Coronary artery (tissue), 2 donors: ENCODE data around the gene ALG12.
"Not testable (repeated sequence)": the region's sequence is repeated elsewhere in the genome, so short reads cannot be mapped to it uniquely, and the experiment has no call there.

Experiments used
- DNase-seq: peaks from one replicate; pipeline ENCODE4 v3.0.0-alpha.2; 2017; ENCODE audit warnings: low spot score
- H3K27ac ChIP-seq, 2 donors: fragments of 200-600 bp; sonication (generic); one replicate each; pipeline ENCODE4 v1.5.1; 2016 to 2019
- H3K4me3 ChIP-seq: fragments of 200-600 bp; sonication (generic); 2 replicates; pipeline ENCODE4 v1.5.1; 2016; ENCODE audit warnings: mild to moderate bottlenecking, moderate library complexity
- TF ChIP-seq, protein P1 (sequence below): fragments of 200-600 bp; sonication (generic); IDR thresholded peaks from one replicate; pipeline ENCODE4 v1.5.1; 2019; ENCODE audit warnings: antibody characterized with exemption

ALG12 gene

DNA sequence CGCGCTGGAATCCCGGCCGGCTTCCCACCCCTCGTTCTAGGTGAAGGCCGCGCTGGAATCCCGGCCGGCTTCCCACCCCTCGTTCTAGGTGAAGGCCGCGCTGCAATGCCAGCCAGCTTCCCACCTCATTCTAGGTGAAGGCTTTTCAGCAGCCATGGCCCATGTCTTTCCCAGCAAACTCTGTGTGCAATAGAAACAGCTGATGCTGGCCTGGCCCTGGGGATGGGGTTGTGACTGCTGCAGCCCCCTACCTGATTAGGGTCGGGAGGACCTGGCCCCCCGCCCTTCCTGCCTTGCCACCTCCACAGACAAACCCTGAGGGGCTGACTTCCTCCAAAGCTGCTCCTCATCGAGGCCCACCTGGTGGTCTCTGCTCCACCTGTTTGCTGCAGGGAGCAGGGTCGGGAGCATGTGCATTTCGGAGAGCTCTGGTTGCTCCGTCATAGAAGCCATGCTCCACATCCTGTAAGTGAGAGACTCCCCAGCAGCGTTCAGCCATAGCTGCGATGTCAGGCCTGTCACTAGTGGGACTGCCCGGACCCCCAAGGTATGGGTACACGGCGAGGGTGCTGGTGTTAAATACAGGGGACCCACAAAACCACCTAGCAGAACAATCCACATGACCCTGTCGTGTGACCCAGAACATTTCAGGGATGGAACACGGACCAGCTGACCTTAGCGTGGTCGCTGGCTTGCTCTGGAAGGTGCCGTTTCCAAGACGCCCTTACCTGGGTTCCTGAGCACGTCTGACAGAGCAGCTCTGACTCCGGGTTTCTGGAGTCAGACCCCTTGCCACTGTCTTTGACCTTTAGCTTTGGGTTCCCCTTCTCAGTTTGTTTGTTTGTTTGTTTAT, 61.2 kb downstream of the ALG12 start:
- no peak overlapping the region for H3K27ac ChIP-seq
- H3K4me3 ChIP-seq, result no peak overlapping the region
- no peak for DNase-seq
- TF ChIP-seq, protein P1, sequence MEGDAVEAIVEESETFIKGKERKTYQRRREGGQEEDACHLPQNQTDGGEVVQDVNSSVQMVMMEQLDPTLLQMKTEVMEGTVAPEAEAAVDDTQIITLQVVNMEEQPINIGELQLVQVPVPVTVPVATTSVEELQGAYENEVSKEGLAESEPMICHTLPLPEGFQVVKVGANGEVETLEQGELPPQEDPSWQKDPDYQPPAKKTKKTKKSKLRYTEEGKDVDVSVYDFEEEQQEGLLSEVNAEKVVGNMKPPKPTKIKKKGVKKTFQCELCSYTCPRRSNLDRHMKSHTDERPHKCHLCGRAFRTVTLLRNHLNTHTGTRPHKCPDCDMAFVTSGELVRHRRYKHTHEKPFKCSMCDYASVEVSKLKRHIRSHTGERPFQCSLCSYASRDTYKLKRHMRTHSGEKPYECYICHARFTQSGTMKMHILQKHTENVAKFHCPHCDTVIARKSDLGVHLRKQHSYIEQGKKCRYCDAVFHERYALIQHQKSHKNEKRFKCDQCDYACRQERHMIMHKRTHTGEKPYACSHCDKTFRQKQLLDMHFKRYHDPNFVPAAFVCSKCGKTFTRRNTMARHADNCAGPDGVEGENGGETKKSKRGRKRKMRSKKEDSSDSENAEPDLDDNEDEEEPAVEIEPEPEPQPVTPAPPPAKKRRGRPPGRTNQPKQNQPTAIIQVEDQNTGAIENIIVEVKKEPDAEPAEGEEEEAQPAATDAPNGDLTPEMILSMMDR, result no peak

DNA sequence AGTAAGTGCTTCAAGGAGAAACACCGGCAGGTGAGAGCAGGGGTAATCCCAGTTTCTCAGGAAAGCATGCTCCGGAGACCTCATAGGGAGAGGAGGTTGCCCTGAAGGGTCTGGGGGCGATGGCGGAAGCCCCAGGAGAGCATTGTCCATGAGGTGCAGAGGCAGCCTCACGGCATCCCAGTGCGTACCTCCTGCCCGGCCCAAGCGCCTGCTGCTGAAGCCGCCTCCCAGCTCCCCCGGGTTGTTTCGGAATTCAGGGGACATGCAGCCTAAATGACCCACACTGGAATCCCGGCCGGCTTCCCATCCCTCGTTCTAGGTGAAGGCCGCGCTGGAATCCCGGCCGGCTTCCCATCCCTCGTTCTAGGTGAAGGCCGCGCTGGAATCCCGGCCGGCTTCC, 61.9 kb downstream of the ALG12 start:
- H3K27ac ChIP-seq, result no peak overlapping the region
- H3K4me3 ChIP-seq, result no peak overlapping the region
- DNase-seq, result no peak
- TF ChIP-seq, protein P1, result no peak

DNA sequence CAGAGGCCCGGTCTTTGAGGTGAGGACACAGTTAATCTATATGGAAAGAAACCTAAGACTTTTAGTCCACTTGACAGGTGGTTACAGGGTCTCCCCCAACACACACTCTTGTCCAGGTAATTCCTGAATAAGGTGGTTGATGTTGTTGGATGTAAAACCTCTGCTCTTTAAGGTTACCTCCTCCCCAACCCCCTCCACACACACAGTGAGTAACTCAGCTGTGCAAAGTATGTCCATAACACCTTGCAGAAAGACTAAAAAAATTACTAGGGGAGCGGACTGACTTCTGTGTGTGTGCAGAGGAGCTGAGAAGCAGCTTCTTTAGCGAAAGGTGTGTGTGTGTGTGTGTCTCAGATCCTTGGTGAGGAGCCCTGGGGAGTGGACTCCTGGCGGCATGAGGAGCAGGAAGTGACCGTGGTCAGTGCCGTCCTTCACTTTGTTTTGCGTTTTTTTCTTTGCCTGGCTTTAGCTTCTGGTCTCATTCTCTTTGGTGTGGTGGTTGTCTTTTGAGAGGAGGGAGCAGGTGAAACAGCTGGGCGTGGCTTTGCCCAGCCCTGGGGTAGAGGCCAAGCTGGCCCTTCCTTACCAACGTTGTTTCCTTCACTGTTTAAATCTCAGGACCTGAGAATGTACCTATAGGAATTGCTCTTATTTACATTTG, 62.9 kb downstream of the ALG12 start:
- DNase-seq, result no peak
- TF ChIP-seq, protein P1, result no peak
- Histone ChIP-seq H3K27ac (no peak overlapping the region), H3K4me3 (peak overlapping the region; percentile 83)

DNA sequence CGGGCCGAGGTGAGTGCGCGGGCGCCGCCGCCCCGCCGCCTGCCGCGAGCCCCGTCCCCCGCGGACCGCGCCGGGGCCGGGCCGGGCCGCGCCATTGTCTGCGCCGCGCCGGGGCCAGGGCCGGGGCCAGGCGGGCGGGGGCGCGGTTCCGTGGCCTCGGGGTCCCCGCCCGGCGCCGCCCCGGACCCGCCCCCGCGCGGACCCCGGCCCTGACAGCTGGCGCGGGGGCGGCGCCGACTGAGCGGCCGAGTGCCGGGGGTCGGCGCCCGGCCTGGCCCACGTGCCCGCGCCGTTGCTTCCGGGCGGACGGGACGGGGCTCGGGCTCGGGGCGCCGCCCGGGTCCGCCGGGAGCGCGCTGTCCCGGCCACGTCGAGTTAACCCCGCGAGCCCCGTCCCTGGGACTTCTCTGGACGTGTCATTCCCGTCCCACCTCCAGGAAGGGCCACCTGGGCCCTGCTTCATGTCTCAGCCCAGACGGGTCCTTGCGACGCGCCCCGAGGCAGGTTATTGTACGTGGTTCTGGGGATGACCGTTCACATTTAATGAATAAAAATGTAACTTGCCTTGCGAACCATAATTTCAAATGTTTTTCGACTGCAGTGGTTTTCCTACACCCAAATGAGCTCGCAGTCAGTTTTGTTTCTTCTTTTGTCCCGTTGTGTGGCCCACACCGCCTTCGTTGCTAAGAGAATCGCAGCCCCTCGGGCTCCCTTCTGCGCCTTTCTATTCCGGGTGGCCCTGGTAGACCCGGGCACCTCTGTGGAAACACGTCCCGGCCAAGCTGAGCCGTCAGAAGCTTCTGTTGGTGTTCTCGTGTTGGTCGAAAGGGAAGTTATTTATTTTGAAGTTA, 64.0 kb downstream of the ALG12 start:
- H3K4me3 ChIP-seq, result peak overlapping the region; percentile 83
- no peak for DNase-seq
- TF ChIP-seq, protein P1, result no peak
- H3K27ac ChIP-seq, result peak overlapping the region; percentile 16 to 94

DNA sequence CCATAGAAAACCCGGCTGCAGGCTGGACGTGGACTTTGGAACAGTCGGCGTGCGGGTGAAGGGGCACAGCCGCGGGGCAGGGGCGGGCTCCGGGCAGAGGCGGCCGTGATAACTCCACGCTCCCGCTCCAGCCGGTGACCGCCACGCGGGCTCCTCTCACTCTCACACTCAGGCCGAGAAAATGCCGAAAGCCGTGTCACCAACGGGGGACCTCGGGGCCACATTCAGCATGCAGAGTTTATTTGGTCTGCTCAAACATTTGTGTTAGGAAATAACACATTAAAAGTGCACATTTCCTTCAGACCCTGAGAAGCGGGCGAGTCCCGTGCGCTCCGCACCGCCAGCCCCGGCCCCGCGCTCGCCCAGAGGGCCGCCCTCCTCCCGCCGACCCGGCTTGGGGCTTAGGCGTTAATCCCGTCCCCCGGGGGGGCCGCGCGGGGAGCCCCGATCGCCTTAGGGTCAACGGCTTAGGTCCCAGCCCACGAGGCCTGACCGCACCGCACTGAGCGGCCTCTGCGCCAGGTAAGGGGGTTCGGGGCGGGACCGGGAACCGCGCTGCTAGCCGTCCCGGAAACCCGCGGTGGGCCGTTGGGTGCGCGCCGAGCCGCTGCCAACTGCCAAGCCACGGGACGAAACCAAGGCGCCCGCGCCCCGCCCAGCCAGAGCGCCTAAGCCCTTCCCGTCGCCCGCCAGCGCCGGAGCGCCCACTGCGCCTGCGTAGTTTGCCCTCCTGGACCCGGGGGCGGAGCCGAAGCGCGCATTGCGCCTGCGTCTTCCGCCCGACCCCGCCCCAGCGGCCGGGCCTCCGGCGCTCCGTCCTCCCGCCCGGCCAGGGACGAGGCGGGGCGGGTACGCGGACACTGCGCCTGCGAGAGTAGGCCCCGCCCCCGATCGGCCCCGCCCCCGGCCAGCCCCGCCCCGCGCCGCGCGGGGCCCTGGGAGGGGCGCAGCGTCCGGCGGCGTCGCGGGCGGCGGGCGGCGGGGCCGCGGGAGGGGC, 65.0 kb downstream of the ALG12 start, which contains the start of gene ZBED4:
Gene ZBED4, plus strand, starts transcription at position 947 of the 997 bp plus-strand sequence. CDS start 29,819 bp downstream, outside the sequence.
- H3K27ac ChIP-seq, result peak within 1 kb of the TSS; percentile 86 to 94
- TF ChIP-seq, protein P1, result no peak
- H3K4me3 ChIP-seq, result peak within 1 kb of the TSS; percentile 83
- peak; percentile 97 for DNase-seq

DNA sequence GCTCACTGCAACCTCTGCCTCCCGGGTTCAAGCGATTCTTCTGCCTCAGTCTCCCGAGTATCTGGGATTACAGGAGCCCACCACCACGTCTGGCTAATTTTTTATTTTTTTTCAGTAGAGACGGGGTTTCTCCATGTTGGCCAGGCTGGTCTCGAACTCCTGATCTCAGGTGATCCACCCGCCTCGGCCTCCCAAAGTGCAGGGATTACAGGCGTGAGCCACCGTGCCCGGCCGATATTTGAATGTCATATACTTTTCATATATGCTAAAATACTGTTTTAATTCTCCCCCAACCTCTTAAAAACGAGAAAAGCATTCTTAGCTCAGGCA, 65.7 kb downstream of the ALG12 start:
- H3K27ac ChIP-seq, result peak overlapping the region in 1 of 2 donors; percentile 94
- not testable (repeated sequence) for DNase-seq
- peak overlapping the region; percentile 83 for H3K4me3 ChIP-seq
